ENCODE results near the gene CDH5. TPM values are rescaled to one million over a fixed set of nuclear protein-coding genes. Genes with fewer than 3 reads are reported as not detected.

CDH5 gene
- total RNA-seq, 1 experiment from 2014 or later = 0.26 TPM

GRCh38 chr16:66418165-66418962 lies 51.9 kb downstream of the CDH5 start:
- no peak for DNase-seq (ENCODE audit: low spot score)
- no peak overlapping the region for H3K27ac ChIP-seq (ENCODE audit: low read depth, low read length, poor library complexity, severe bottlenecking)
- ChIA-PET POLR2A (ENCODE audit: low non-redundant PET) (interaction anchor here (0.6 kb wide), 1 partner anchor 14 kb away, joined by 3 read pairs; no protein-coding TSS in a partner anchor), CTCF (no interaction called here)
- no peaks in the 10 kb centered on the region for H3K36me3 ChIP-seq (ENCODE audit: insufficient read depth, low read length, poor library complexity, severe bottlenecking)
- H3K9me3 ChIP-seq (ENCODE audit: low read depth, low read length, poor library complexity, severe bottlenecking) = no peaks in the 10 kb centered on the region
- H3K4me3 ChIP-seq (ENCODE audit: low read depth, low read length, poor library complexity, severe bottlenecking) = no peak overlapping the region
- BruUV-seq (replicated peaks) = no TSS peak
- TF ChIP-seq, protein P1, sequence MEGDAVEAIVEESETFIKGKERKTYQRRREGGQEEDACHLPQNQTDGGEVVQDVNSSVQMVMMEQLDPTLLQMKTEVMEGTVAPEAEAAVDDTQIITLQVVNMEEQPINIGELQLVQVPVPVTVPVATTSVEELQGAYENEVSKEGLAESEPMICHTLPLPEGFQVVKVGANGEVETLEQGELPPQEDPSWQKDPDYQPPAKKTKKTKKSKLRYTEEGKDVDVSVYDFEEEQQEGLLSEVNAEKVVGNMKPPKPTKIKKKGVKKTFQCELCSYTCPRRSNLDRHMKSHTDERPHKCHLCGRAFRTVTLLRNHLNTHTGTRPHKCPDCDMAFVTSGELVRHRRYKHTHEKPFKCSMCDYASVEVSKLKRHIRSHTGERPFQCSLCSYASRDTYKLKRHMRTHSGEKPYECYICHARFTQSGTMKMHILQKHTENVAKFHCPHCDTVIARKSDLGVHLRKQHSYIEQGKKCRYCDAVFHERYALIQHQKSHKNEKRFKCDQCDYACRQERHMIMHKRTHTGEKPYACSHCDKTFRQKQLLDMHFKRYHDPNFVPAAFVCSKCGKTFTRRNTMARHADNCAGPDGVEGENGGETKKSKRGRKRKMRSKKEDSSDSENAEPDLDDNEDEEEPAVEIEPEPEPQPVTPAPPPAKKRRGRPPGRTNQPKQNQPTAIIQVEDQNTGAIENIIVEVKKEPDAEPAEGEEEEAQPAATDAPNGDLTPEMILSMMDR (conservative IDR thresholded peaks at IDR 0.05; ENCODE audit: low read depth, low read length) = no peak
- TF ChIP-seq EZH2 (IDR thresholded peaks at IDR 0.05; ENCODE audit: borderline replicate concordance, low read depth, low read length, poor library complexity, severe bottlenecking) = no peak
- intact Hi-C loops (cut with micrococcal nuclease; ENCODE audit: unreplicated experiment) = no loop called here
- H3K27me3 ChIP-seq (replicated peaks; ENCODE audit: insufficient read depth, low read depth, low read length, poor library complexity) = no peaks in the 10 kb centered on the region
- H3K4me1 ChIP-seq (ENCODE audit: insufficient read depth, low read length, poor library complexity, severe bottlenecking) = no peaks in the 10 kb centered on the region

DNA sequence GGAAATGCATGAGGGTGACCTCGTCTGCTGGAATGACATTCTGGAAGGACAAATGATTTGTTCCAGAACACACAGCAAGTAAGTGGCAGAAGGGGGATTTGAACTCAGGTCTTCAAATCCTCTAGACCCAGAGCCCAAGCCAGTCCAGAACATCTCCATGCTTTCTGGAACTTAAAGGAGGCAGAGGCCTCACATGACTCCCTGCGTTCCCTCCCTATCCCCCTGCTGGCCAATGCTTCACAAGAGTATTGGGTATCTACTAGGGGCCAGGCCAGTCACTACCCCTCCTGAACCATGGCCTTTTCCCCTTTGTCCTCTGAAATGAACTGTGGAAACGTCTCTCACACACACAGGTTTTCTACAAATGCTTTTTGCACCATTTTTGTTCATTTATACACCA lies 53.0 kb downstream of the CDH5 start:
- Histone ChIP-seq H3K4me1 (ENCODE audit: insufficient read depth, low read length, poor library complexity, severe bottlenecking) (no peaks in the 10 kb centered on the region), H3K4me3 (ENCODE audit: low read depth, low read length, poor library complexity, severe bottlenecking) (no peak overlapping the region), H3K27me3 (replicated peaks; ENCODE audit: insufficient read depth, low read depth, low read length, poor library complexity) (peaks cover 8% of the 10 kb centered on the region), H3K36me3 (ENCODE audit: insufficient read depth, low read length, poor library complexity, severe bottlenecking) (no peaks in the 10 kb centered on the region), H3K9me3 (ENCODE audit: low read depth, low read length, poor library complexity, severe bottlenecking) (no peaks in the 10 kb centered on the region), H3K27ac (ENCODE audit: low read depth, low read length, poor library complexity, severe bottlenecking) (no peak overlapping the region)
- no TSS peak for BruUV-seq (replicated peaks)
- CTCF ChIA-PET = no interaction called here
- intact Hi-C loops (cut with micrococcal nuclease; ENCODE audit: unreplicated experiment) = no loop called here
- POLR2A ChIA-PET (ENCODE audit: low non-redundant PET) = no interaction called here
- no peak for TF ChIP-seq EZH2 (IDR thresholded peaks at IDR 0.05; ENCODE audit: borderline replicate concordance, low read depth, low read length, poor library complexity, severe bottlenecking)
- TF ChIP-seq, protein P1 (conservative IDR thresholded peaks at IDR 0.05; ENCODE audit: low read depth, low read length) = no peak
- no peak for DNase-seq (ENCODE audit: low spot score)

DNA sequence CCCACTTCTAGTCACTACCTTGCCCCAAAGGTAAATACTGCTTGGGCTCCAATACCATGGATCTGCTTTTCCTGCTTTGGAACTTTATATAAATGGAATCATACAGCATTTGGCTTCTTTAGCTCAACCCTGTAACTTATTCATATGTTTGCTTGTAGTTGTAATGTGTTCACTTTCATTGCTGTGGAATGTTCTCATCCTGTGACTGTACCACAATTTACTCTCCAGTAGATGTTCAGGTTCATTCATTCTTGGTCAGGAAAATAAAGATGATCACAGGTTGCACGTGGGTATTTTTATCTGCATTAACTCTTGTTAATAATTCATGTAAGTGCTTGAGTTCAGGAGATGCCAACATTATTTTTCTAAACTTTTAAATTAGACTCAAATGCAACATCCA lies 53.9 kb downstream of the CDH5 start:
- no peak for DNase-seq (ENCODE audit: low spot score)
- H3K36me3 ChIP-seq (ENCODE audit: insufficient read depth, low read length, poor library complexity, severe bottlenecking) = no peaks in the 10 kb centered on the region
- ChIA-PET POLR2A (ENCODE audit: low non-redundant PET) (no interaction called here), CTCF (no interaction called here)
- TF ChIP-seq, protein P1 (conservative IDR thresholded peaks at IDR 0.05; ENCODE audit: low read depth, low read length) = no peak
- no peak for TF ChIP-seq EZH2 (IDR thresholded peaks at IDR 0.05; ENCODE audit: borderline replicate concordance, low read depth, low read length, poor library complexity, severe bottlenecking)
- peaks cover 17% of the 10 kb centered on the region for H3K27me3 ChIP-seq (replicated peaks; ENCODE audit: insufficient read depth, low read depth, low read length, poor library complexity)
- BruUV-seq (replicated peaks) = no TSS peak
- H3K9me3 ChIP-seq (ENCODE audit: low read depth, low read length, poor library complexity, severe bottlenecking) = no peaks in the 10 kb centered on the region
- no peaks in the 10 kb centered on the region for H3K4me1 ChIP-seq (ENCODE audit: insufficient read depth, low read length, poor library complexity, severe bottlenecking)
- H3K4me3 ChIP-seq (ENCODE audit: low read depth, low read length, poor library complexity, severe bottlenecking) = no peak overlapping the region
- intact Hi-C loops (cut with micrococcal nuclease; ENCODE audit: unreplicated experiment) = no loop called here
- H3K27ac ChIP-seq (ENCODE audit: low read depth, low read length, poor library complexity, severe bottlenecking) = no peak overlapping the region

All from A673 (cell line).